IMR-90 (cell line): ENCODE measurements around the gene SLTM. TPM values are rescaled to one million over a fixed set of nuclear protein-coding genes. Genes with fewer than 3 reads are reported as not detected.
A peak's percentile ranks its signal among the peaks of the same experiment; 100 is the strongest.

ENCODE experiments used
- ATAC-seq: fragments of 200-7000 bp; cut with Tn5 transposase; 2 replicates; pipeline ENCODE4 v1.9.1; 2020; ENCODE audit warnings: low read depth, mild to moderate bottlenecking, moderate library complexity
- BruUV-seq: library from RNA; stranded (reverse); fragments of 400-500 nt; replicated peaks from 2 replicates; lab custom pipeline; 2021; lab: Mats Ljungman, UMichigan
- CTCF ChIA-PET: fragments of 300-600 bp; formaldehyde crosslinking; extraction: SDS; loops from one replicate; lab custom pipeline; 2021; ENCODE audit warnings: antibody characterized with exemption; lab: Yijun Ruan, JAX
- POLR2A ChIA-PET: fragments of 300-600 bp; sonication (Branson Sonifier 250); formaldehyde crosslinking; loops from one replicate; lab custom pipeline; 2022; ENCODE audit warnings: antibody characterized with exemption; ENCODE audit not compliant: unreplicated experiment; lab: Charles Lee
- DNase-seq: peaks from one replicate; pipeline ENCODE4 v3.0.0; 2013
- H2AFZ ChIP-seq: replicated peaks from 2 replicates; pipeline ENCODE3; 2013; ENCODE audit warnings: low read length, mild to moderate bottlenecking; ENCODE audit not compliant: poor library complexity
- H2AK5ac ChIP-seq: 2 replicates; pipeline ENCODE4 v1.6.1; 2013; ENCODE audit warnings: low read depth, low read length, inconsistent platforms
- H2AK9ac ChIP-seq: replicated peaks from 2 replicates; pipeline ENCODE3; 2013; ENCODE audit warnings: mild to moderate bottlenecking, low read depth, low read length, moderate library complexity; ENCODE audit not compliant: poor library complexity
- H2BK120ac ChIP-seq: 2 replicates; pipeline ENCODE4 v1.6.1; 2013; ENCODE audit warnings: low read depth, low read length, inconsistent platforms
- H2BK15ac ChIP-seq: 3 replicates; pipeline ENCODE4 v1.6.1; 2013; ENCODE audit warnings: low read depth, low read length, inconsistent platforms
- H2BK20ac ChIP-seq: 2 replicates; pipeline ENCODE4 v1.6.1; 2013; ENCODE audit warnings: low read depth, mild to moderate bottlenecking, inconsistent platforms, low read length, moderate library complexity
- H2BK5ac ChIP-seq: 2 replicates; pipeline ENCODE4 v1.6.1; 2013; ENCODE audit warnings: mild to moderate bottlenecking, low read depth, low read length, inconsistent platforms; ENCODE audit not compliant: poor library complexity, severe bottlenecking
- H3K14ac ChIP-seq: replicated peaks from 2 replicates; pipeline ENCODE4 v1.6.1; 2013; ENCODE audit warnings: low read depth, low read length, inconsistent platforms
- H3K18ac ChIP-seq: 2 replicates; pipeline ENCODE4 v1.6.1; 2013; ENCODE audit warnings: low read depth, low read length, control low read depth
- H3K23ac ChIP-seq: 2 replicates; pipeline ENCODE4 v1.6.1; 2013; ENCODE audit warnings: low read depth, low read length, inconsistent platforms
- H3K27ac ChIP-seq: 2 replicates; pipeline ENCODE4 v1.5.1; 2013; ENCODE audit warnings: mild to moderate bottlenecking, control low read depth, low read length; ENCODE audit not compliant: insufficient read depth
- H3K27me3 ChIP-seq: 2 replicates; pipeline ENCODE4 v1.6.1; 2013; ENCODE audit warnings: low read length; ENCODE audit not compliant: control insufficient read depth, insufficient read depth
- H3K36me3 ChIP-seq: 2 replicates; pipeline ENCODE4 v1.6.1; 2013; ENCODE audit warnings: low read length, mixed read lengths; ENCODE audit not compliant: control insufficient read depth, insufficient read depth
- H3K4ac ChIP-seq: 2 replicates; pipeline ENCODE4 v1.6.1; 2013; ENCODE audit warnings: low read depth, low read length, inconsistent platforms
- H3K4me1 ChIP-seq: 2 replicates; pipeline ENCODE4 v1.6.1; 2013; ENCODE audit warnings: low read length, mixed read lengths; ENCODE audit not compliant: control insufficient read depth, insufficient read depth
- H3K4me2 ChIP-seq: 2 replicates; pipeline ENCODE4 v1.6.1; 2013; ENCODE audit warnings: low read depth, mild to moderate bottlenecking, control low read depth, low read length, moderate library complexity
- H3K4me3 ChIP-seq: 2 replicates; pipeline ENCODE4 v1.5.1; 2013; ENCODE audit warnings: low read depth, mild to moderate bottlenecking, control low read depth, low read length, moderate library complexity; ENCODE audit not compliant: insufficient read depth
- H3K56ac ChIP-seq: 2 replicates; pipeline ENCODE4 v1.6.1; 2013; ENCODE audit warnings: low read length, inconsistent platforms; ENCODE audit not compliant: insufficient read depth; ENCODE audit errors: extremely low read depth
- H3K79me1 ChIP-seq, 2 experiments: 2 replicates each; pipeline ENCODE4 v1.6.1; 2013; ENCODE audit warnings: low read length in 2 of 2, inconsistent platforms in 1 of 2, low read depth in 1 of 2
- H3K9ac ChIP-seq: 2 replicates; pipeline ENCODE4 v1.6.1; 2013; ENCODE audit warnings: low read depth, low read length, control low read depth
- H3K9me1 ChIP-seq: 2 replicates; pipeline ENCODE4 v1.6.1; 2013; ENCODE audit warnings: low read length, inconsistent platforms; ENCODE audit not compliant: insufficient read depth
- H3K9me3 ChIP-seq: 2 replicates; pipeline ENCODE4 v1.6.1; 2013; ENCODE audit warnings: low read length; ENCODE audit not compliant: control insufficient read depth, insufficient read depth
- H4K20me1 ChIP-seq: 2 replicates; pipeline ENCODE4 v1.6.1; 2013; ENCODE audit warnings: low read length, inconsistent platforms; ENCODE audit not compliant: insufficient read depth
- H4K5ac ChIP-seq: 2 replicates; pipeline ENCODE4 v1.6.1; 2013; ENCODE audit warnings: mild to moderate bottlenecking, low read depth, low read length, control low read depth
- H4K8ac ChIP-seq, 2 experiments: 2 replicates each; pipeline ENCODE4 v1.6.1; 2013; ENCODE audit warnings: low read depth in 2 of 2, low read length in 2 of 2, control low read depth in 1 of 2, inconsistent platforms in 1 of 2
- H4K91ac ChIP-seq: 2 replicates; pipeline ENCODE4 v1.6.1; 2013; ENCODE audit warnings: low read depth, low read length, inconsistent platforms; ENCODE audit not compliant: insufficient read depth
- BHLHE40 ChIP-seq: fragments of 150-350 bp; IDR thresholded peaks from 2 replicates; pipeline ENCODE4 v1.6.1; 2016; ENCODE audit warnings: mild to moderate bottlenecking, low read depth, low read length
- CEBPB ChIP-seq: IDR thresholded peaks from 2 replicates; pipeline ENCODE4 v1.6.1; 2012; ENCODE audit warnings: low read depth, low read length, improper control_type of control experiment
- CHD1 ChIP-seq: IDR thresholded peaks from 2 replicates; pipeline ENCODE4 v1.6.1; 2012; ENCODE audit warnings: low read depth, low read length, improper control_type of control experiment
- FOS ChIP-seq: fragments of 150-350 bp; IDR thresholded peaks from 2 replicates; pipeline ENCODE4 v1.6.1; 2016; ENCODE audit warnings: low read depth, low read length
- MAFK ChIP-seq: IDR thresholded peaks from 2 replicates; pipeline ENCODE4 v1.6.1; 2012; ENCODE audit warnings: low read depth, low read length, improper control_type of control experiment
- MAZ ChIP-seq: IDR thresholded peaks from 2 replicates; pipeline ENCODE4 v1.6.1; 2012; ENCODE audit warnings: low read depth, mild to moderate bottlenecking, low read length, improper control_type of control experiment, moderate library complexity, borderline replicate concordance
- MXI1 ChIP-seq: IDR thresholded peaks from 2 replicates; pipeline ENCODE4 v1.6.1; 2012; ENCODE audit warnings: low read depth, mild to moderate bottlenecking, low read length, moderate library complexity, borderline replicate concordance
- POLR2A ChIP-seq: IDR thresholded peaks from 2 replicates; pipeline ENCODE4 v1.6.1; 2012; ENCODE audit warnings: mild to moderate bottlenecking, low read depth, low read length
- RAD21 ChIP-seq: IDR thresholded peaks from 2 replicates; pipeline ENCODE4 v1.6.1; 2012; ENCODE audit warnings: low read length, improper control_type of control experiment
- RCOR1 ChIP-seq: IDR thresholded peaks from 2 replicates; pipeline ENCODE4 v1.6.1; 2012; ENCODE audit warnings: mild to moderate bottlenecking, low read length, improper control_type of control experiment; ENCODE audit not compliant: insufficient replicate concordance
- RFX5 ChIP-seq: IDR thresholded peaks from 2 replicates; pipeline ENCODE4 v1.8.0; 2012; ENCODE audit warnings: low read depth, mild to moderate bottlenecking, low read length, moderate library complexity
- SMC3 ChIP-seq: fragments of 150-350 bp; IDR thresholded peaks from 2 replicates; pipeline ENCODE4 v1.6.1; 2016; ENCODE audit warnings: low read depth, mild to moderate bottlenecking, antibody characterized with exemption, low read length, moderate library complexity
- WGBS, 2 experiments: methylation state at CpG; one replicate each; pipeline versions ENCODE4 v1.1.5 to v1.1.7; 2013; ENCODE audit warnings: missing lambda C conversion rate in 2 of 2; ENCODE audit not compliant: insufficient read length in 1 of 2; ENCODE audit errors: extremely low coverage in 2 of 2; 5-methylcytosine and 5-hydroxymethylcytosine counted together
- dilution Hi-C: fragments of 300-500 bp; cut with HindIII; formaldehyde crosslinking; loops from one replicate; pipeline ENCODE4 v1.14.3; 2018; ENCODE audit warnings: low sequenced_read_pairs; ENCODE audit not compliant: unreplicated experiment
- in situ Hi-C: fragments of 300-500 bp; cut with MboI; formaldehyde crosslinking; loops from 3 replicates; pipeline ENCODE4 v1.14.3; 2019; ENCODE audit warnings: low sequenced_read_pairs, inconsistent platforms, mixed read lengths
- intact Hi-C: fragments of 100-400 bp; cut with micrococcal nuclease; formaldehyde crosslinking; loops from 2 replicates; pipeline ENCODE4 v1.10.0; 2022
- polyA plus RNA-seq, 3 experiments: library from polyadenylated mRNA; depleted of rRNA; stranded (reverse); fragments of >200 nt; gene quantifications; 2 replicates each; pipeline ENCODE4 v1.2.3, GENCODE V29; 2012; ENCODE audit warnings: low replicate concordance in 1 of 3
- total RNA-seq: library from RNA; depleted of rRNA; stranded (reverse); fragments of >200 nt; gene quantifications from 2 replicates; pipeline ENCODE4 v1.2.3, GENCODE V29; 2012
- TF ChIP-seq, protein P1 (sequence below): fragments of 150-350 bp; IDR thresholded peaks from 2 replicates; pipeline ENCODE4 v1.6.1; 2016; ENCODE audit warnings: low read depth, mild to moderate bottlenecking, low read length, moderate library complexity, borderline replicate concordance
- TF ChIP-seq, protein P2 (sequence below): fragments of 150-350 bp; IDR thresholded peaks from 2 replicates; pipeline ENCODE4 v1.6.1; 2017; ENCODE audit warnings: mild to moderate bottlenecking, antibody characterized with exemption, low read length, low read depth
- TF ChIP-seq, protein P3 (sequence below): conservative IDR thresholded peaks from 2 replicates; pipeline ENCODE4 v1.5.1; 2012; ENCODE audit warnings: mild to moderate bottlenecking, low read depth, low read length, improper control_type of control experiment

The SLTM gene
- total and polyA plus RNA-seq, 2 of the 4 experiments (the other 2 are of a cell fraction) = 36.0 to 57.6 TPM

DNA sequence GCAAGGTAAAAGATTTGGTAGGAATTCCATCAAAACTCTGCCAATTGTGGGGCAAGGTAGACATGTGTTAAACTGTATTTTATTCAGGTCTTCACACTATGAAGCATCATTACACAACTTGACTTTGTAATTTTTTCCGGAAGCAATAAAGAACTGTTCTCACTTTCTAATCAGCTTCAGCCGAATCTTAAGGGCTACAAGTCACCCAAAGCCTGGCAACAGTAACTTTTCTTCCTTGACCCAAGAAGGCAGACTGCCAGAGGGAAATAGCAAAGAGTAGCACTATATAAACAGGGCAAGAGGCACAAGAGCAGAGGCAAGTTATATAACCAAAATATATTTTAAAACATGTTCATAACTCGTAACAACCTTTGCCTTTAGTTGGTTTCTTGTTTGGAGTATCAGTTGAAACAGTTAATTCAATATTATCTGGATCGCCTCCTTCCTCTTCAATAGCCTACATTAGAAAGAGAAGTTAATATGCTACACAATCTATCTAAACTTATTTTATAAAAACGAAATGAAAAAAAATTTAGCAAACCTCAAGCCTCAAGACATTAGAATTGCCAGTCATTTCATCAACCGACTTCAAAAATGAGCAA, 1.4 kb downstream of the SLTM start:
- Histone ChIP-seq H2BK20ac (no peak overlapping the region), H3K4me3 (peak overlapping the region; percentile 77), H3K56ac (peak overlapping the region; percentile 89; the same call in 1 of the 2 replicates), H2AFZ (no peak overlapping the region), H3K4me2 (peak overlapping the region; percentile 78), H3K18ac (peak overlapping the region; percentile 24; the same call in 1 of the 2 replicates), H3K9me1 (no peaks in the 10 kb centered on the region), H3K23ac (peak overlapping the region; percentile 14; the same call in 1 of the 2 replicates), H2BK120ac (no peak overlapping the region), H3K9me3 (no peaks in the 10 kb centered on the region), H3K9ac (peak overlapping the region; percentile 98; the same call in 1 of the 2 replicates), H4K91ac (no peak overlapping the region), H4K8ac (no peak overlapping the region), H3K36me3 (peaks cover 6% of the 10 kb centered on the region; the same call in 1 of the 2 replicates), H2AK5ac (no peak overlapping the region), H4K20me1 (peaks cover 9% of the 10 kb centered on the region; the same call in 1 of the 2 replicates), H3K79me1 (peaks cover 5 to 12% of the 10 kb centered on the region in 2 experiments; a peak in 3 of 4 replicates), H2AK9ac (no peak overlapping the region), H3K14ac (peak overlapping the region; percentile 24; the same call in 1 of the 2 replicates), H4K5ac (no peak overlapping the region), H3K27ac (peak overlapping the region; percentile 97; the same call in 1 of the 2 replicates), H3K4ac (no peak overlapping the region), H3K4me1 (no peaks in the 10 kb centered on the region; the same call in 1 of the 2 replicates), H3K27me3 (no peaks in the 10 kb centered on the region), H2BK5ac (peak overlapping the region; percentile 96), H2BK15ac (no peak overlapping the region)
- dilution Hi-C loops (no loop called here), in situ Hi-C loops (no loop called here), intact Hi-C loops (loop anchor here (2.0 to 5.0 kb wide), 2 partner anchors 160 to 705 kb away; partner anchors contain the start of gene MINDY2)
- ChIA-PET POLR2A (no interaction called here), CTCF (interaction anchor here (0.6 to 1.2 kb wide), 2 partner anchors 11 to 720 kb away, joined by 3 to 4 read pairs; no protein-coding TSS in a partner anchor)
- no CpG with 5 or more reads among the region's 6 CpGs for WGBS, 2 experiments
- ATAC-seq (no peak), DNase-seq (peak; percentile 63)
- BruUV-seq = TSS peak; percentile 51
- TF ChIP-seq POLR2A = no peak
- TF ChIP-seq RCOR1 = no peak
- no peak for TF ChIP-seq MAFK
- TF ChIP-seq CEBPB = no peak
- TF ChIP-seq BHLHE40 = no peak
- TF ChIP-seq RAD21 = no peak
- TF ChIP-seq, protein P1, sequence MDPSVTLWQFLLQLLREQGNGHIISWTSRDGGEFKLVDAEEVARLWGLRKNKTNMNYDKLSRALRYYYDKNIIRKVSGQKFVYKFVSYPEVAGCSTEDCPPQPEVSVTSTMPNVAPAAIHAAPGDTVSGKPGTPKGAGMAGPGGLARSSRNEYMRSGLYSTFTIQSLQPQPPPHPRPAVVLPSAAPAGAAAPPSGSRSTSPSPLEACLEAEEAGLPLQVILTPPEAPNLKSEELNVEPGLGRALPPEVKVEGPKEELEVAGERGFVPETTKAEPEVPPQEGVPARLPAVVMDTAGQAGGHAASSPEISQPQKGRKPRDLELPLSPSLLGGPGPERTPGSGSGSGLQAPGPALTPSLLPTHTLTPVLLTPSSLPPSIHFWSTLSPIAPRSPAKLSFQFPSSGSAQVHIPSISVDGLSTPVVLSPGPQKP = no peak
- no peak for TF ChIP-seq CHD1
- TF ChIP-seq, protein P2, sequence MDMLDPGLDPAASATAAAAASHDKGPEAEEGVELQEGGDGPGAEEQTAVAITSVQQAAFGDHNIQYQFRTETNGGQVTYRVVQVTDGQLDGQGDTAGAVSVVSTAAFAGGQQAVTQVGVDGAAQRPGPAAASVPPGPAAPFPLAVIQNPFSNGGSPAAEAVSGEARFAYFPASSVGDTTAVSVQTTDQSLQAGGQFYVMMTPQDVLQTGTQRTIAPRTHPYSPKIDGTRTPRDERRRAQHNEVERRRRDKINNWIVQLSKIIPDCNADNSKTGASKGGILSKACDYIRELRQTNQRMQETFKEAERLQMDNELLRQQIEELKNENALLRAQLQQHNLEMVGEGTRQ = no peak
- TF ChIP-seq, protein P3, sequence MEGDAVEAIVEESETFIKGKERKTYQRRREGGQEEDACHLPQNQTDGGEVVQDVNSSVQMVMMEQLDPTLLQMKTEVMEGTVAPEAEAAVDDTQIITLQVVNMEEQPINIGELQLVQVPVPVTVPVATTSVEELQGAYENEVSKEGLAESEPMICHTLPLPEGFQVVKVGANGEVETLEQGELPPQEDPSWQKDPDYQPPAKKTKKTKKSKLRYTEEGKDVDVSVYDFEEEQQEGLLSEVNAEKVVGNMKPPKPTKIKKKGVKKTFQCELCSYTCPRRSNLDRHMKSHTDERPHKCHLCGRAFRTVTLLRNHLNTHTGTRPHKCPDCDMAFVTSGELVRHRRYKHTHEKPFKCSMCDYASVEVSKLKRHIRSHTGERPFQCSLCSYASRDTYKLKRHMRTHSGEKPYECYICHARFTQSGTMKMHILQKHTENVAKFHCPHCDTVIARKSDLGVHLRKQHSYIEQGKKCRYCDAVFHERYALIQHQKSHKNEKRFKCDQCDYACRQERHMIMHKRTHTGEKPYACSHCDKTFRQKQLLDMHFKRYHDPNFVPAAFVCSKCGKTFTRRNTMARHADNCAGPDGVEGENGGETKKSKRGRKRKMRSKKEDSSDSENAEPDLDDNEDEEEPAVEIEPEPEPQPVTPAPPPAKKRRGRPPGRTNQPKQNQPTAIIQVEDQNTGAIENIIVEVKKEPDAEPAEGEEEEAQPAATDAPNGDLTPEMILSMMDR = no peak
- no peak for TF ChIP-seq FOS
- TF ChIP-seq SMC3 = no peak
- TF ChIP-seq MXI1 = no peak
- TF ChIP-seq MAZ = no peak
- no peak for TF ChIP-seq RFX5
